ENCODE measurements around the gene RPIA.

Gene RPIA

GRCh38 chr2:88721268-88721667 is 29.8 kb downstream of the RPIA start:
- H3K36me3 ChIP-seq = peaks cover 4% of the 10 kb centered on the region
- no peaks in the 10 kb centered on the region for H3K4me1 ChIP-seq (ENCODE audit: control insufficient read depth in 1 of 2, insufficient read depth in 1 of 2, low read depth in 1 of 2, low read length in 1 of 2)
- H3K4me3 ChIP-seq (ENCODE audit: low read depth in 1 of 2, low read length in 1 of 2) = no peak overlapping the region
- no peaks in the 10 kb centered on the region for H3K9me3 ChIP-seq
- no peak for TF ChIP-seq CTCF (IDR thresholded peaks at IDR 0.05)
- no peak overlapping the region for H3K27ac ChIP-seq
- no peaks in the 10 kb centered on the region for H3K27me3 ChIP-seq

GRCh38 chr2:88724643-88725332 is 33.3 kb downstream of the RPIA start:
- H3K27me3 ChIP-seq = no peaks in the 10 kb centered on the region
- peaks cover 0 to 7% of the 10 kb centered on the region in 2 experiments for H3K4me1 ChIP-seq (ENCODE audit: control insufficient read depth in 1 of 2, insufficient read depth in 1 of 2, low read depth in 1 of 2, low read length in 1 of 2)
- H3K36me3 ChIP-seq = peaks cover 4% of the 10 kb centered on the region
- no peak overlapping the region for H3K27ac ChIP-seq
- TF ChIP-seq CTCF (IDR thresholded peaks at IDR 0.05) = no peak
- no peak overlapping the region for H3K4me3 ChIP-seq (ENCODE audit: low read depth in 1 of 2, low read length in 1 of 2)
- no peaks in the 10 kb centered on the region for H3K9me3 ChIP-seq

GRCh38 chr2:88729061-88729745 is 37.7 kb downstream of the RPIA start:
- no peaks in the 10 kb centered on the region for H3K9me3 ChIP-seq
- no peaks in the 10 kb centered on the region for H3K27me3 ChIP-seq
- H3K36me3 ChIP-seq = peaks cover 3% of the 10 kb centered on the region
- no peak overlapping the region for H3K27ac ChIP-seq
- no peak for TF ChIP-seq CTCF (IDR thresholded peaks at IDR 0.05)
- no peak overlapping the region for H3K4me3 ChIP-seq (ENCODE audit: low read depth in 1 of 2, low read length in 1 of 2)
- peaks cover 0 to 7% of the 10 kb centered on the region in 2 experiments for H3K4me1 ChIP-seq (ENCODE audit: control insufficient read depth in 1 of 2, insufficient read depth in 1 of 2, low read depth in 1 of 2, low read length in 1 of 2)

DNA sequence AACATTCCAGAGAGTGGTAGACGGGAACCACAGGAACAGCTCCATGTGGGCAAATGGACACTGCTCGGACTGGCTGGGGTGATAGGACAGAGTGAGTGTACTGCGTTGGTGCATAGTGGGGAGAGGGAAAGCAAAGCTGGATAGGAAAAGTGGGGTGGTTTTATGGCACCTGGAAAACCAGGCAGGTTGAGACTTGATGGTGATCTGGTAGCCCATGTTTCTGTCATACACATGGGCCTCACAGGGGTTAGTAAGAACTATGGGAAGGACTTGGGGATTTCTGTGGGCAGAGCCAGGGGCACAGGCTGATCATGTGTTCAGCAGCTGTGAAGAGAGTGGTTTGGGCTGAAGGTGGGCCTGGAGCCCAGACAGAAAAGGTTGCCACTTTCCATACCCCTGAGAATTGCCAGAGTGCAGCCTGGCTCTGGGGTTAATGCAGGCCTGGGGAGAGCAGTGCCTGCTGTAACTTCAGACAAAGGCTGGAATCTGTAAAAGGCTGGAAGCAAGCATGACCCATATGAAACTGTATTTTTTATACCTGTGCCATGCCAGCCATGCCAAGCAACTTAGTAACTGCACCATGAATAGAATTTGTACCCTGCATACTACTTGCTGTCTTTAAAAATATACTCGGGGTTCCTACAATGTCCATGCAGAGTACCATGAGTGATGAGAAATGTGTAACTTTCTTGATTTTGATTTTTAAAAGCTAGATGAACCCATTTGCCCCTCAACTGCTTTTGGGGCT is 41.9 kb downstream of the RPIA start:
- no peak for TF ChIP-seq CTCF (IDR thresholded peaks at IDR 0.05)
- H3K27ac ChIP-seq = no peak overlapping the region
- no peaks in the 10 kb centered on the region for H3K9me3 ChIP-seq
- H3K27me3 ChIP-seq = no peaks in the 10 kb centered on the region
- H3K36me3 ChIP-seq = peaks cover 42% of the 10 kb centered on the region
- H3K4me1 ChIP-seq (ENCODE audit: control insufficient read depth in 1 of 2, insufficient read depth in 1 of 2, low read depth in 1 of 2, low read length in 1 of 2) = peaks cover 0 to 7% of the 10 kb centered on the region in 2 experiments
- no peak overlapping the region for H3K4me3 ChIP-seq (ENCODE audit: low read depth in 1 of 2, low read length in 1 of 2)

GRCh38 chr2:88735133-88735532 is 43.7 kb downstream of the RPIA start:
- Histone ChIP-seq H3K27ac (no peak overlapping the region), H3K27me3 (no peaks in the 10 kb centered on the region), H3K4me1 (ENCODE audit: control insufficient read depth in 1 of 2, insufficient read depth in 1 of 2, low read depth in 1 of 2, low read length in 1 of 2) (no peaks in the 10 kb centered on the region), H3K9me3 (no peaks in the 10 kb centered on the region), H3K4me3 (ENCODE audit: low read depth in 1 of 2, low read length in 1 of 2) (no peak overlapping the region), H3K36me3 (peaks cover 54% of the 10 kb centered on the region)
- no peak for TF ChIP-seq CTCF (IDR thresholded peaks at IDR 0.05)
